Measurements from ENCODE around the gene BCL2L11.

Gene BCL2L11

DNA sequence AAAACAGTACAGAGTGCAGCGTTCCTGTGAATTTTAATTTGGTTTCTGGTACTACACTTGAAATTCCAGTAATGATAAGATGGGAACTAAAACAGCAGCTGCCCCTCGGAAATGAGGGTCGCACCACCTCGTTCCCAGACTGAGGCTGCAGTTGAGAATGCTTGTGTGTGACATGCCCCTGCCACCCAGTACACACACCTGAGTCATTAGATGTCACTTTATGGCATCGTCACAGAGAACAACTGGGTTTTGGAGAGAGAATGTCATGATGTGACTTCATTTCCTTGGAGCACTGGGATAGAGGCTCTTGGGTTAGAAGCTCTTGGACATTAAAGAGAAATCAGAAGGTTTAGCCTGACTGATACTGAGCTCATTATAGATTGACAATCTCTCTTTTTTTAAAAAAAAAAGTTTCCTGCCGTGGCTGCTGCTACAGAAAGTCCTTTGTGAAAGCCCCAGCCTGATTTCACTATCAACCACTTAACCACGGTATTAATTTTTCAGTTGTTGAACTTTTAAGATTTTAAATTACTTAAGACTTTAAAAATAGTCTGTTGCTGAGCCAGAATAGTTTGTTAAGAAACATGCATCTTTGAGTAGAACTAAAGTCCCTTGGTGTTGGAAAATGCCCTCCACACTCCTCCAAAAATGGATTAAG is 24.5 kb downstream of the BCL2L11 start:
- no peak for DNase-seq

- no peak for DNase-seq
Observed at GRCh38 chr2:111145951-111146350, 25.2 kb downstream of the BCL2L11 start.

GRCh38 chr2:111148225-111148873 is 27.6 kb downstream of the BCL2L11 start:
- DNase-seq: no peak

DNA sequence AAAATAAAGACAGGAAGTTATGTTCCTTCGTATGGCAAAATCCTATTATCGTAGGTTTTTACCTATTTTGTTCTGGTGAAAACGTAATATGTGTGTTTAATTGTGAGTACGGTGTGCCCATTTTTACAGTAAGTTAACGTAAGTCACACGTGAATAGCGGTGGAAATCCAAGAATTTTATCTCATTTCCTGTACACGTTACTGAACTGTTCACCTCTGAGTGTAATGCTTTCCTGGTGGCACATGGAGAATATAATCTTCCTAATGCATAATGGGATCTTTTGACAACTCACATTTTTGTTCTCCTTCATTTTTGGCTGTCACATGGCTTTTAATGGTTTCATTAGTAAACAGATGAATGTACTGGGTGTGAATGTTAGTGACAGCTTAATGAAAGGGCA is 28.2 kb downstream of the BCL2L11 start:
- no peak for DNase-seq

GRCh38 chr2:111149882-111150455 is 29.3 kb downstream of the BCL2L11 start:
- DNase-seq: no peak

DNA sequence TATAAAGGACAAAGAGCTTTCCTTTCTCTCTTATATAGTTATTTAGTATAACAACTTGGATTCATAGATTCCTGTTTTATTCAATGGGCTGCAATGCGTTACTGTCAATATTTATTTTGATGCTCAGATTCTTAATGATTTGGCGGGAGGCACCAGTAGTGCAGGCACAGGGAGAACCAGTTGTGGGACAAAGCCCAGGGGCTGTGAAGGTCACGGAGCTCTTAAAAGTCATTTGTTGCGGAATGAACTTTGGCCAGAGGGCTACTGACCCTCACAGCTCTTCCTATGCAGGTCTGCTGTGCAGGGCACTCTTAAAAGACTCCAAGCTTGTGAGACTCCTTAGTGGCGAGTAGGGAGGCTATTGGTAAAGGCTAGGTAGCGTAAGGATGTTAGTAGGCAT is 34.0 kb downstream of the BCL2L11 start:
- DNase-seq: no peak

GRCh38 chr2:111155610-111156009 is 34.9 kb downstream of the BCL2L11 start:
- no peak for DNase-seq

DNA sequence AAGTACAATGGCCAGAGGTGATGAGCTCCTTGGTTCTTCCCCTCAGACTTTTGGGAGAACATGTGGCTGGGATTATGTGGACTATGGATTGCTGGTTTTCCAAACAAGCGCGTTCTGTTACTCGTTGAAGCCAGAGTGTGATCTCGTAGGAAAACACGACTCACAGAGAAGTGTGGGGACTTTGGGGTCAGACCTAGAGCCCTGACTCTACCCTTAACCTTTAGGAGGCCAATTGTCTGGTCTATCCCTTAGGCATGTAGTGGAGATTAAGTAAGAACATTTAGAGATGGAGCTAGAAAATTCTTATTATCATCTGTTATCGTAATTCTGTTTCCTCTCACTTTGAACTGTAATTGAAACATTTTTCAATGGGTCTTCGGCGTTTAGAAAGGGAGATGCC is 35.8 kb downstream of the BCL2L11 start:
- DNase-seq: no peak

DNA sequence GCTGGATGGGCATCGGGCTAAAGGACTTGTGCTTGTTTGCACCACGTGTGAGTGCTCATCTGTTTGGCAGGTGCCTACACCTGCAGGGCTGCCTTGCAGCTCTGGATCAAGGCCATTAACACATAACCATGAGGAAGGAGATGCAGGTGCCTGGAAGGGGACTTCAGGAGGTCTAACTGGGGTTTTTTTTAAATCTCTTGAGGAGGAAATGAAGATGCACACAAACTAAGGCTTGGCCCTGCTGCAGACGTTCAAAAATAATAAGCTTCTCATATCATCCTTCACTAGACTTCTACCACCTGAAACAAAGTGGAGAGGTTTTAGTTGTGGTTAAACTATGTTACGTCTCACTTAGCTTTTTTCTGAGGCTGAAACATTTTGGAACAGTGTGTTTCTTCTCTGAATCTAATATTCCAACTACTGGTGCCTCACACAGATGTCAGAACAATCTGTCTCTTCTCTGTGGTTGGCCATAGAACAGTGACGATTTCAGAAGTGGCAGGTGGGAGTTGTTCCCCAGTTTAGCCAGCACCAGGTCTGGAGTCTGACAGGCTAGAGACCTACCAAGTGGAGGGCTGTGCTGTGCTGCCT is 36.5 kb downstream of the BCL2L11 start:
- no peak for DNase-seq

DNA sequence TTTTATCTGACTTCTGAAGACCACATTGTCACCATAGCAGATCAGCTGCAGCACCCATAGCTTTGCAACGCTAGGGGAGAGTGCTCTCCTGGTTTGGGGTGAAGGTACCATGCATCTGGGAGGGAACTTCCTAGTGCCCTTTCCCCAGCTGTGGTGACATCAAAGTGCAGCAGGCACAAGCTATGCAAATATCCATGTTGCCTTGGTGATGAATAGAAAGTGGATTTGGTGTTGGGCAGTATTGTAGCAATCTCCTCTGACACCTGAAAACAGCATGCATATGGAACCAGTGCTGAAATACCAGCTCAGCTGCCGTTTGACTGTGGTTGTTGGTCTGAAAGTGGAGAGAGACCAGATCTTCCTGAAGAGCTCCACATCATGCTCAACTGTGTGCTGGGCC is 37.1 kb downstream of the BCL2L11 start:
- no peak for DNase-seq

- DNase-seq: no peak
Observed at GRCh38 chr2:111159641-111160040, 38.9 kb downstream of the BCL2L11 start.

DNA sequence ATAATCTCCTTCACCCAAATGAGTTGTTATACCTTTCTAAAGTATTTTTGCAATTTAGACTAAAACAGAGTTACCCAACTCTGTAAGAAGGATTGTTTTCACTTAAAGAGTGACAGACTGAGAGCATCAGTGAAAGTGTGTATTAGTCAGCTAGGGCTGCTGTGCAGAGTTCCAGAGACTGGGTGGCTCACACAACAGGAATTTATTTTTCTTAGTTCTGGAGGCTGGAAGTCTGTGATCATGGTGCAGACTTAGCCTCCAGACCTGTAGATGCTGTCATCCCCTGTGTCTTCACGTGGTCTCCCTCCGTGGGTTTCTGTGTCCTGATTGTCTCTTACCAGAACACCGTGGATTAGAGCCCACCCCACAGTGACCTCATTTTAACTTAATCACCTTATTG is 40.0 kb downstream of the BCL2L11 start:
- no peak for DNase-seq

DNA sequence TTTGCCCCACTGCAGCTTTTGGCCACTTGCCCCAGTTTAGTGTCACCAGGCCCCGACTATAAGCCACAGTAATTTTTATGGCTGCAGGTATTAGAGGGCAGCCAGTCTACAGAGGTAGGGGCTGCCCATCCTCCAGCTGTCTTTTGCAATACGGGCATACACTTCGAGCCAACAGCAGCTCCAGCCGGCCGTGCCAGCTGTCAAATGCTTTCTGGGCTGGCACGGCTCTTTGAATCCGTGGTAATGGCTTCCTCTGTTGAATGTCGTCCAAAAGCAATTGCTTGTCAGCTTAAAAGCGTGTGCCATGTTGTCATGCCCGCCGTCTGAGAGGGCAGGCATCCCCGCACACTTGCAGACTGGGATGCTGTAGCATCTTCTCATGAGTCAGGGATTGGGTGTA is 41.3 kb downstream of the BCL2L11 start:
- DNase-seq: no peak

DNA sequence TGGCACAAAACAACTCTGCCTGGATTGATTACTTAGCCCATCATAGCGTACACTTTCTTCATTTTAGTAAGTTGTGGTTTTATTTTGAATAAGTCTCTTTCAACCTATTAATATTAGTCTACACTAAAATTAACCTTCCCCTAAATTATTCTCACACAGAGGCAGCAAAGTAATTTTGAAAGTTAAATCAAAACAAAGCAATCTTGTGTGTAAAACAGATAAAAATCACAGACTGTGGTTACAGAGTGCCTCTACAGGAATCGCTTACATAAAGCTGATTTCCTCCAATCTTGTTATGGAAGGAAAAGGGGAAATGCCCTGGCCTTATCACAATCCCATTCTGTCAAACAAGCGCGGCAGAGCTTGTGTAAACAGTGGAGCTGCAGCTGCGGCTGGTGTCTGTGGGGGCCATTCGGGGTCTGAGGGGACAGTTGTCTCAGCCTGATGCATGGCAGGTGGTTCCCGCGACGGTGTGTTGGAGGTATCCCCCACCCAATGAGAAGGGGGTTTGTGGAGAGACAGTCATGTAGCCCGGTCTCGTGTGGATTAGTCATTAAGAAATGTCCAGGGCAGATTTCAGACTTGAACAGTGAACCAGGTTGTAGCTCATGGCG is 42.1 kb downstream of the BCL2L11 start:
- no peak for DNase-seq

- no peak for DNase-seq
Observed at GRCh38 chr2:111164078-111164477, 43.4 kb downstream of the BCL2L11 start.

GRCh38 chr2:111165084-111165483 is 44.4 kb downstream of the BCL2L11 start:
- DNase-seq: no peak

- DNase-seq: no peak
Observed at GRCh38 chr2:111166115-111166514, 45.4 kb downstream of the BCL2L11 start.

- DNase-seq: no peak
Observed at GRCh38 chr2:111167076-111167862, 46.6 kb downstream of the BCL2L11 start.

GRCh38 chr2:111167863-111168162 is 47.1 kb downstream of the BCL2L11 start:
- DNase-seq: no peak

GRCh38 chr2:111168528-111169239 is 48.0 kb downstream of the BCL2L11 start:
- peak; percentile 72 to 76 for DNase-seq

DNA sequence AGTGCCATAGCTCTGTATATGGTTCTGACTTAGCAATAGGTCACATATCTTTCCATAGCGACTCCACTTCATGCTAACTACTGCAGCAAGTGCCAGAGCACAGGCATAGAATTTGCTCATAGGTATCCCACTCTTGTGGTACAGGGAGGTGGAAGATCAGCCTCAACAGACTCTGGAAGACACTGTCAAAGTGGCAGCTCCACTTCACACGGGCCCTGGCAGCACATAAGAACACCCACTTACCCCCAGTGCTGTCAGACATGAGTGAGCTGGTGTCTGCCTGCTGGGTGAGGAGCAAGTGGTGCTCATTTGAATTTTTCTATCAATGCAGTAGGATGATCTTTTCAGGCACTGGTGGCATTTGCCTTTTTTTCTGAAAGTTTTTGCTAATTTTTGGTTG is 48.6 kb downstream of the BCL2L11 start:
- DNase-seq: no peak

DNA sequence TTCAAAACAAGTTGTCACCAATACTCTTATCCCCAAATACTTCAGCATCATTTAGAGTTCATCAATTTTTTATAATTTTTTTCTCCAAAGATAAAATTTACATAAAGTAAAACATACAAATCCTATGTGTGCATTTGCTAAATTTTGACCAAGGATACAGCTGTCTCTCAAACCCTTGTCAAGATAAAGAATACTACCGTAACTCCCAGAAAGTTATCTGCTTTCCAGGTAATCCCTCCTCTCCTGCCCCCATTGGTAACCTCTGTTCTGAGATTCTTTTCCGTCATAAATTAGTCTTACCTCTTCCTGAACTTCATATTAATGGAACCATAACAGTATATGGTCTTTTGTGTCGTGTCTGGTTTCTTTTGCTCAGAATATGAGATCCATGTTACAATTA is 49.2 kb downstream of the BCL2L11 start:
- no peak for DNase-seq
